ENCODE results near the gene COX8C. TPM values are rescaled to one million over a fixed set of nuclear protein-coding genes. Genes with fewer than 3 reads are reported as not detected.
"Not testable (repeated sequence)": the region's sequence is repeated elsewhere in the genome, so short reads cannot be mapped to it uniquely, and the experiment has no call there.

COX8C gene
- total RNA-seq, 1 experiment from 2014 or later, result not detected

- Histone ChIP-seq H3K9me3 (replicated peaks) (no peaks in the 10 kb centered on the region; the same call in 1 of the 2 replicates), H3K36me3 (peaks cover 14% of the 10 kb centered on the region), H3K4me3 (peak overlapping the region; percentile 89), H3K4me1 (replicated peaks) (peaks cover 17% of the 10 kb centered on the region), H3K27me3 (replicated peaks) (no peaks in the 10 kb centered on the region), H3K27ac (no peak overlapping the region)
- DNase-seq (ENCODE audit: low read depth in 1 of 2, low spot score in 2 of 2), result no peak
These were observed 15.8 kb upstream of the COX8C start for GRCh38 chr14:93331002-93331727.

GRCh38 chr14:93331728-93332396 is 15.1 kb upstream of the COX8C start:
- DNase-seq (ENCODE audit: low read depth in 1 of 2, low spot score in 2 of 2), result peak in 1 of 2 experiments; percentile 26
- Histone ChIP-seq H3K9me3 (replicated peaks) (no peaks in the 10 kb centered on the region; the same call in 1 of the 2 replicates), H3K27me3 (replicated peaks) (no peaks in the 10 kb centered on the region), H3K27ac (peak overlapping the region; percentile 91), H3K36me3 (peaks cover 14% of the 10 kb centered on the region), H3K4me1 (replicated peaks) (peaks cover 17% of the 10 kb centered on the region), H3K4me3 (peak overlapping the region; percentile 89)

GRCh38 chr14:93332397-93332852 is 14.6 kb upstream of the COX8C start:
- peak in 1 of 2 experiments; percentile 55 for DNase-seq (ENCODE audit: low read depth in 1 of 2, low spot score in 2 of 2)
- Histone ChIP-seq H3K4me3 (peak overlapping the region; percentile 89), H3K4me1 (replicated peaks) (peaks cover 17% of the 10 kb centered on the region), H3K27ac (peak overlapping the region; percentile 91), H3K27me3 (replicated peaks) (no peaks in the 10 kb centered on the region), H3K9me3 (replicated peaks) (no peaks in the 10 kb centered on the region; the same call in 1 of the 2 replicates), H3K36me3 (peaks cover 14% of the 10 kb centered on the region)

- H3K9me3 ChIP-seq (replicated peaks), result no peaks in the 10 kb centered on the region; the same call in 1 of the 2 replicates
- H3K27ac ChIP-seq, result peak within 1 kb of the TSS; percentile 91
- H3K4me1 ChIP-seq (replicated peaks), result peaks cover 17% of the 10 kb centered on the region
- DNase-seq (ENCODE audit: low read depth in 1 of 2, low spot score in 2 of 2), result peak; percentile 92 to 93
- peak within 1 kb of the TSS; percentile 89 for H3K4me3 ChIP-seq
- H3K36me3 ChIP-seq, result peaks cover 14% of the 10 kb centered on the region
- H3K27me3 ChIP-seq (replicated peaks), result no peaks in the 10 kb centered on the region
These were observed 13.9 kb upstream of the COX8C start, which contains the start of gene BTBD7 for GRCh38 chr14:93332853-93333630. BTBD7 (minus strand) TSS chr14:93333036; CDS start chr14:93296051, 36,985 bp downstream.

- H3K27ac ChIP-seq, result peak overlapping the region; percentile 30
- peaks cover 17% of the 10 kb centered on the region for H3K4me1 ChIP-seq (replicated peaks)
- peaks cover 14% of the 10 kb centered on the region for H3K36me3 ChIP-seq
- peak overlapping the region; percentile 89 for H3K4me3 ChIP-seq
- H3K27me3 ChIP-seq (replicated peaks), result no peaks in the 10 kb centered on the region
- no peaks in the 10 kb centered on the region; the same call in 1 of the 2 replicates for H3K9me3 ChIP-seq (replicated peaks)
- no peak for DNase-seq (ENCODE audit: low read depth in 1 of 2, low spot score in 2 of 2)
These were observed 13.3 kb upstream of the COX8C start for GRCh38 chr14:93333631-93334103.

- peaks cover 4% of the 10 kb centered on the region for H3K36me3 ChIP-seq
- no peak overlapping the region for H3K27ac ChIP-seq
- 0 out of 2 replicates have a peak, but pooled peaks cover 6% of the 10 kb centered on the region for H3K4me1 ChIP-seq (replicated peaks)
- DNase-seq (ENCODE audit: low read depth in 1 of 2, low spot score in 2 of 2), result no peak
- no peaks in the 10 kb centered on the region for H3K27me3 ChIP-seq (replicated peaks)
- no peak overlapping the region for H3K4me3 ChIP-seq
- peaks cover 2% of the 10 kb centered on the region; the same call in 1 of the 2 replicates for H3K9me3 ChIP-seq (replicated peaks)
These were observed 9.7 kb upstream of the COX8C start for GRCh38 chr14:93337143-93337753.

GRCh38 chr14:93337884-93338283 is 9.1 kb upstream of the COX8C start:
- no peak for DNase-seq (ENCODE audit: low read depth in 1 of 2, low spot score in 2 of 2)
- Histone ChIP-seq H3K4me1 (replicated peaks) (0 out of 2 replicates have a peak, but pooled peaks cover 6% of the 10 kb centered on the region), H3K27ac (no peak overlapping the region), H3K36me3 (no peaks in the 10 kb centered on the region), H3K27me3 (replicated peaks) (no peaks in the 10 kb centered on the region), H3K9me3 (replicated peaks) (0 out of 2 replicates have a peak, but pooled peaks cover 2% of the 10 kb centered on the region), H3K4me3 (no peak overlapping the region)

GRCh38 chr14:93343266-93343665 is 3.7 kb upstream of the COX8C start:
- Histone ChIP-seq H3K9me3 (replicated peaks) (0 out of 2 replicates have a peak, but pooled peaks cover 2% of the 10 kb centered on the region), H3K4me1 (replicated peaks) (no peaks in the 10 kb centered on the region), H3K27ac (no peak overlapping the region), H3K36me3 (no peaks in the 10 kb centered on the region), H3K27me3 (replicated peaks) (no peaks in the 10 kb centered on the region), H3K4me3 (no peak overlapping the region)
- DNase-seq (ENCODE audit: low read depth in 1 of 2, low spot score in 2 of 2), result no peak

- H3K4me3 ChIP-seq, result no peak overlapping the region
- H3K9me3 ChIP-seq (replicated peaks), result 0 out of 2 replicates have a peak, but pooled peaks cover 2% of the 10 kb centered on the region
These were observed 3.2 kb upstream of the COX8C start for GRCh38 chr14:93343797-93344196.

GRCh38 chr14:93347850-93348249 is 868 bp downstream of the COX8C start:
- no peak overlapping the region for H3K4me3 ChIP-seq
- H3K36me3 ChIP-seq, result no peaks in the 10 kb centered on the region
- DNase-seq (ENCODE audit: low read depth in 1 of 2, low spot score in 2 of 2), result no peak
- H3K9me3 ChIP-seq (replicated peaks), result no peaks in the 10 kb centered on the region
- H3K27me3 ChIP-seq (replicated peaks), result peaks cover 5% of the 10 kb centered on the region; the same call in 1 of the 2 replicates
- no peak overlapping the region for H3K27ac ChIP-seq
- H3K4me1 ChIP-seq (replicated peaks), result no peaks in the 10 kb centered on the region

More at GRCh38 chr14:93343797-93344196, 3.2 kb upstream of the COX8C start:
- DNase-seq (ENCODE audit: low read depth in 1 of 2, low spot score in 2 of 2), result no peak
- Histone ChIP-seq H3K27me3 (replicated peaks) (no peaks in the 10 kb centered on the region), H3K4me1 (replicated peaks) (no peaks in the 10 kb centered on the region), H3K27ac (no peak overlapping the region), H3K36me3 (no peaks in the 10 kb centered on the region)

GRCh38 chr14:93348292-93348691 is 1.3 kb downstream of the COX8C start:
- H3K4me1 ChIP-seq (replicated peaks), result no peaks in the 10 kb centered on the region
- H3K9me3 ChIP-seq (replicated peaks), result no peaks in the 10 kb centered on the region
- H3K4me3 ChIP-seq, result no peak overlapping the region
- H3K36me3 ChIP-seq, result no peaks in the 10 kb centered on the region
- no peak for DNase-seq (ENCODE audit: low read depth in 1 of 2, low spot score in 2 of 2)
- H3K27me3 ChIP-seq (replicated peaks), result peaks cover 5% of the 10 kb centered on the region; the same call in 1 of the 2 replicates
- H3K27ac ChIP-seq, result no peak overlapping the region

GRCh38 chr14:93354873-93355272 is 7.9 kb downstream of the COX8C start:
- not testable (repeated sequence) for H3K27ac ChIP-seq; H3K36me3 ChIP-seq; DNase-seq (ENCODE audit: low read depth in 1 of 2, low spot score in 2 of 2); H3K9me3 ChIP-seq (replicated peaks); H3K4me3 ChIP-seq; H3K27me3 ChIP-seq (replicated peaks); H3K4me1 ChIP-seq (replicated peaks)

Measured in SJSA1 (cell line).